ENCODE results near the gene RAB11B. TPM values are rescaled to one million over a fixed set of nuclear protein-coding genes. Genes with fewer than 3 reads are reported as not detected.

Gene RAB11B
- total RNA-seq, 1 donor from 2014 or later, result 70.8 TPM

GRCh38 chr19:8397746-8398310 lies 7.7 kb downstream of the RAB11B start:
- Histone ChIP-seq H3K4me3 (no peak overlapping the region), H3K4me1 (peaks cover 6 to 31% of the 10 kb centered on the region in 2 donors)
- TF ChIP-seq CTCF (IDR thresholded peaks at IDR 0.05), result no peak

GRCh38 chr19:8398311-8398771 lies 8.2 kb downstream of the RAB11B start:
- H3K36me3 ChIP-seq, result peaks cover 34 to 40% of the 10 kb centered on the region in 2 donors
- no peak for TF ChIP-seq CTCF (IDR thresholded peaks at IDR 0.05)
- no peaks in the 10 kb centered on the region for H3K27me3 ChIP-seq
- no peak for DNase-seq (ENCODE audit: low spot score in 2 of 2)
- H3K9me3 ChIP-seq, result no peaks in the 10 kb centered on the region
- peaks cover 1 to 26% of the 10 kb centered on the region in 2 donors for H3K4me1 ChIP-seq
- no peak overlapping the region for H3K4me3 ChIP-seq
- intact Hi-C loops (cut with DNase I), result no loop called here
- H3K27ac ChIP-seq, result no peak overlapping the region

More at GRCh38 chr19:8397746-8398310, 7.7 kb downstream of the RAB11B start:
- intact Hi-C loops (cut with DNase I), result no loop called here
- peak overlapping the region in 1 of 2 donors; percentile 29 for H3K27ac ChIP-seq
- H3K27me3 ChIP-seq, result no peaks in the 10 kb centered on the region
- DNase-seq (ENCODE audit: low spot score in 2 of 2), result no peak
- no peaks in the 10 kb centered on the region for H3K9me3 ChIP-seq
- peaks cover 29 to 34% of the 10 kb centered on the region in 2 donors for H3K36me3 ChIP-seq

GRCh38 chr19:8399681-8400188 lies 9.6 kb downstream of the RAB11B start:
- Histone ChIP-seq H3K4me3 (no peak overlapping the region), H3K27me3 (no peaks in the 10 kb centered on the region), H3K36me3 (peaks cover 47 to 53% of the 10 kb centered on the region in 2 donors), H3K9me3 (no peaks in the 10 kb centered on the region), H3K27ac (no peak overlapping the region), H3K4me1 (peaks cover 0 to 14% of the 10 kb centered on the region in 2 donors)
- intact Hi-C loops (cut with DNase I), result no loop called here
- no peak for DNase-seq (ENCODE audit: low spot score in 2 of 2)
- TF ChIP-seq CTCF (IDR thresholded peaks at IDR 0.05), result no peak

- no peak for DNase-seq (ENCODE audit: low spot score in 2 of 2)
- H3K9me3 ChIP-seq, result no peaks in the 10 kb centered on the region
- TF ChIP-seq CTCF (IDR thresholded peaks at IDR 0.05), result no peak
- H3K27ac ChIP-seq, result no peak overlapping the region
- peaks cover 0 to 5% of the 10 kb centered on the region in 2 donors for H3K4me1 ChIP-seq
- H3K27me3 ChIP-seq, result no peaks in the 10 kb centered on the region
- H3K36me3 ChIP-seq, result peaks cover 47 to 63% of the 10 kb centered on the region in 2 donors
- no peak overlapping the region for H3K4me3 ChIP-seq
- intact Hi-C loops (cut with DNase I), result no loop called here
These were observed 11.8 kb downstream of the RAB11B start for GRCh38 chr19:8401981-8402411.

GRCh38 chr19:8403098-8403819 lies 13.1 kb downstream of the RAB11B start:
- no peak for TF ChIP-seq CTCF (IDR thresholded peaks at IDR 0.05)
- intact Hi-C loops (cut with DNase I), result no loop called here
- Histone ChIP-seq H3K36me3 (peaks cover 47 to 63% of the 10 kb centered on the region in 2 donors), H3K4me1 (no peaks in the 10 kb centered on the region), H3K27me3 (no peaks in the 10 kb centered on the region), H3K27ac (no peak overlapping the region), H3K4me3 (no peak overlapping the region), H3K9me3 (no peaks in the 10 kb centered on the region)
- DNase-seq (ENCODE audit: low spot score in 2 of 2), result no peak
